HG02981 (cell line): ENCODE data around the gene EPS8.

Experiments used
- ATAC-seq: cut with Tn5 transposase; IDR thresholded peaks from one replicate; pipeline ENCODE4 v1.9.1; 2021; ENCODE audit warnings: mild to moderate bottlenecking, moderate library complexity; ENCODE audit not compliant: unreplicated experiment

Gene EPS8

GRCh38 chr12:15575671-15576541 is 213.3 kb downstream of the EPS8 start:
- no peak for ATAC-seq

GRCh38 chr12:15574353-15574752 is 214.8 kb downstream of the EPS8 start:
- ATAC-seq: no peak
